ENCODE measurements around the gene ZNF575. TPM values are rescaled to one million over a fixed set of nuclear protein-coding genes. Genes with fewer than 3 reads are reported as not detected.

The ZNF575 gene
- total RNA-seq, 2 experiments from 2014 or later: 2.0 TPM; not detected in 1

GRCh38 chr19:43532571-43532961 lies 422 bp upstream of the ZNF575 start:
- BruUV-seq (replicated peaks): no TSS peak
- no peaks in the 10 kb centered on the region for H3K9me3 ChIP-seq (ENCODE audit: low read length)
- H3K27ac ChIP-seq (ENCODE audit: low read depth, low read length, poor library complexity, severe bottlenecking): peak overlapping the region; percentile 40
- H3K36me3 ChIP-seq (ENCODE audit: insufficient read depth, low read length): peaks cover 4% of the 10 kb centered on the region; the same call in 1 of the 2 replicates
- peak overlapping the region; percentile 80 for H3K4me2 ChIP-seq (ENCODE audit: low read length)
- peak overlapping the region; percentile 61 for H3K4me3 ChIP-seq (ENCODE audit: low read depth, low read length, poor library complexity, severe bottlenecking)
- no peaks in the 10 kb centered on the region for H3K9me2 ChIP-seq (ENCODE audit: insufficient read depth, low read length)
- H2AFZ ChIP-seq (ENCODE audit: low read length): peak overlapping the region; percentile 60; the same call in 1 of the 2 replicates
- peak; percentile 44 for DNase-seq (ENCODE audit: low spot score)
- POLR2A ChIA-PET: interaction anchor here (0.6 kb wide), 2 partner anchors 25 to 245 kb away, joined by 3 read pairs; no protein-coding TSS in a partner anchor
- intact Hi-C loops (cut with micrococcal nuclease; ENCODE audit: unreplicated experiment): loop anchor here (10.0 kb wide), 1 partner anchor 62 kb away; the partner anchor contains the start of genes IRGQ and ZNF576
- H3K79me2 ChIP-seq (ENCODE audit: insufficient read depth, low read depth, low read length): no peaks in the 10 kb centered on the region
- H3K4me1 ChIP-seq (ENCODE audit: insufficient read depth, low read length, poor library complexity, severe bottlenecking): peaks cover 23% of the 10 kb centered on the region
- CTCF ChIA-PET (ENCODE audit: unreplicated experiment): no interaction called here
- no peaks in the 10 kb centered on the region for H4K20me1 ChIP-seq (ENCODE audit: insufficient read depth, low read length)
- TF ChIP-seq EZH2phosphoT487 (IDR thresholded peaks at IDR 0.05; ENCODE audit: borderline replicate concordance, low read depth, low read length) (no peak), CTCF (conservative IDR thresholded peaks at IDR 0.05; ENCODE audit: low read length) (no peak)

GRCh38 chr19:43533546-43534304 lies 737 bp downstream of the ZNF575 start:
- H3K4me1 ChIP-seq (ENCODE audit: insufficient read depth, low read length, poor library complexity, severe bottlenecking): peaks cover 20% of the 10 kb centered on the region
- ChIA-PET CTCF (ENCODE audit: unreplicated experiment) (interaction anchor here (0.6 kb wide), 2 partner anchors 13 to 16 kb away, joined by 3 read pairs; no protein-coding TSS in a partner anchor), POLR2A (no interaction called here)
- H4K20me1 ChIP-seq (ENCODE audit: insufficient read depth, low read length): no peaks in the 10 kb centered on the region
- H3K9me3 ChIP-seq (ENCODE audit: low read length): no peaks in the 10 kb centered on the region
- TF ChIP-seq CTCF (conservative IDR thresholded peaks at IDR 0.05; ENCODE audit: low read length): no peak
- no peak for TF ChIP-seq EZH2phosphoT487 (IDR thresholded peaks at IDR 0.05; ENCODE audit: borderline replicate concordance, low read depth, low read length)
- intact Hi-C loops (cut with micrococcal nuclease; ENCODE audit: unreplicated experiment): loop anchor here (10.0 kb wide), 1 partner anchor 61 kb away; the partner anchor contains the start of genes IRGQ and ZNF576
- peak overlapping the region; percentile 60; the same call in 1 of the 2 replicates for H2AFZ ChIP-seq (ENCODE audit: low read length)
- peaks cover 15% of the 10 kb centered on the region for H3K36me3 ChIP-seq (ENCODE audit: insufficient read depth, low read length)
- peak overlapping the region; percentile 80 for H3K4me2 ChIP-seq (ENCODE audit: low read length)
- DNase-seq (ENCODE audit: low spot score): peak; percentile 78
- H3K27ac ChIP-seq (ENCODE audit: low read depth, low read length, poor library complexity, severe bottlenecking): peak overlapping the region; percentile 40
- H3K79me2 ChIP-seq (ENCODE audit: insufficient read depth, low read depth, low read length): no peaks in the 10 kb centered on the region
- peak overlapping the region; percentile 61 for H3K4me3 ChIP-seq (ENCODE audit: low read depth, low read length, poor library complexity, severe bottlenecking)
- no TSS peak for BruUV-seq (replicated peaks)
- H3K9me2 ChIP-seq (ENCODE audit: insufficient read depth, low read length): no peaks in the 10 kb centered on the region

Data from OCI-LY7 (cell line).